NCI-H2081 treated with DMSO at 0.1 percent for 48 hours (cell line): ENCODE measurements around the gene RNU5B-1.

Source experiments
- DNase-seq: peaks from one replicate; lab custom pipeline; 2025; lab: John Stamatoyannopoulos, UW

The RNU5B-1 gene

DNA sequence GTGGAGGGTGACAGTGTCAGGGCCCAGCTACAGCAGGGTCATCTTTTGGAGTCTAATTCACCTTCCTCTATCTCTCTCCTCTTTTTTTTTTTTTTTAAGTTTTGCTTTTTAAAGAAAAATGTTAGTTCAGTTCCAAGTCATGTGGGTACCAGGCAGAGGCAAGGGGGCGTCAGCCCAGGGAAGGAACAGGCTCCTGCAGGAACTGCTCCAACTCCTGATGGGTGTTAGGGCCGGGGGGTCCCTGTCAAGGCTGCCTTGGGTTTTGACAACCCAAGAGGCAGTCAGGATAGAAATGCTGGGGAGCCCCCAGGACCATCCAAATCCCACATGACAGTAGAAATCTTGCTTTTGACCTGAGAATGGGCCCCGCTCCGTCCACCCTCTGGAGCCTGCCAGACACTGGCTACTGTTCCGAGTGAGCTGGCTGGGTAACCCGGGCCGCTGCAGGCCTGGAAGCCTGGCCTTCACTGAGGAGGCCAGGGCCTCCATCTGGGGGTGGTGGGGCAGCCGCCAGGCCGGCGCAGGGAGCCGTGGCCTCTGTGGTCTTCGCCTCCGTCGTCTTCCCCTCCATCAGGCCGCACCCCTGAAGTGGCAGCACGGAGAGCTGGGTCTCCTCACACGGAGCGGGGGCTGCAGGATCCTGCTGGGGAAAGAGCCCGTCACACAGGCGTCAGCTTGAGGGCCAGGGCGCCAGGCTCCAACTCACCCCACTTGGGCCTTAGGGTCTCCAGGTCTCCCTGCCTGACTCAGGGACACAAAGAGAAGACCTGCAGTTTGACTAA lies 24.2 kb downstream of the RNU5B-1 start:
- no peak for DNase-seq

- no peak for DNase-seq
Observed at GRCh38 chr15:65329288-65329983, 25.0 kb downstream of the RNU5B-1 start.

DNA sequence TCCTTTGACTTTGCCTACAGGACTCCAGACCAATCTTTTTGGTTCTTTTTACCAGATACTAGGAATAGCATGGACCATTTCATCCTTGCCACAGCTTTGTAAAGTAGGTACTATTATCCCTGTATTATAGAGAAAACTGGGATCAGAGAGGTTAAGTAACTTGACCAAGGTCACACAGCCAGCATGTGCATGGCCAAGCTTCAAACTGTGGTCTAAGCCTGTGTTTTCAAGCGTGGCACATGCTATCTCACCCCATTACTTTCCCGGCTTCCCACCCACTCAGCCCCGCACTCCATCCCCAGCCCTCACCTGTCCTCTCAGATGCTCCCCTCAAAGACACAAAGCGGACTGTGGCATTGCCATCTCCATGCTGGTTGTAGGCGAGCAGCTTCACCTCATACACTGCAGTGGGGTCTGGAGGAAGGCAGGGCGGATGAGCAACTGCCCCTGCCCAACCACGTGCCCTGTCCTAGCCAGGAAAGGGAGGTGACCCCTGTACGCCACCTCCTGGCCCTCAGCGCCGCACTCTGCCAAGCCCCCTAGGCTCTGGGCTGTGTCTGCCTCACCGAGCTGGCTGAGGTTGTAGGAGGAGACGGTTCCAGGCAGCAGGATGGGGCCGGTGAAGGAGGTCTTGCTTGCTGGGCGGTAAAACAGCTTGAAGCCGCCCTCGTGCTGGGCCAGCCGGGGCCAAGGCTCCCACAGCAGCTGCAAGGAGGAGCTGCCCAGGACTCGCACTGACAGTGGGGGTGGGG lies 25.7 kb downstream of the RNU5B-1 start:
- DNase-seq: no peak

- no peak for DNase-seq
Observed at GRCh38 chr15:65330934-65331645, 26.6 kb downstream of the RNU5B-1 start.

DNA sequence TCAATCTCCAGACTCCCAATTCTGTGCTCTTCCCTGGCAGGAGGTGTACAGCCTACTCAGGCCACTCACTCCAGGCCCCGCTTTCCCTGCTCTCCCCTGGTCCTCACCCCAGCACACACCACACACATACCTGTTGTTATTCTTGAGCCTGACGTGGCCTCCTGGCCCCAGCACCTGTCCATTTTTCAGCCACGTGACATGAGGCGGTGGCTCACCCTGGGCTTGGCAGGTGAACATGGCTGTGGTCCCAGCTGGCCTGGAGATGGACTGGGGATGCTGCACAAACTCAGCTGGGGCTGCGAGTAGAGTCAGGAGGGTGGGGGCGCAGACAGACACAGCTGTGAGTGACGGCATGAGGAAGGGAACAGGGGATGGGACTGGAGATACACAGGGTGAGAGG lies 27.3 kb downstream of the RNU5B-1 start:
- no peak for DNase-seq

DNA sequence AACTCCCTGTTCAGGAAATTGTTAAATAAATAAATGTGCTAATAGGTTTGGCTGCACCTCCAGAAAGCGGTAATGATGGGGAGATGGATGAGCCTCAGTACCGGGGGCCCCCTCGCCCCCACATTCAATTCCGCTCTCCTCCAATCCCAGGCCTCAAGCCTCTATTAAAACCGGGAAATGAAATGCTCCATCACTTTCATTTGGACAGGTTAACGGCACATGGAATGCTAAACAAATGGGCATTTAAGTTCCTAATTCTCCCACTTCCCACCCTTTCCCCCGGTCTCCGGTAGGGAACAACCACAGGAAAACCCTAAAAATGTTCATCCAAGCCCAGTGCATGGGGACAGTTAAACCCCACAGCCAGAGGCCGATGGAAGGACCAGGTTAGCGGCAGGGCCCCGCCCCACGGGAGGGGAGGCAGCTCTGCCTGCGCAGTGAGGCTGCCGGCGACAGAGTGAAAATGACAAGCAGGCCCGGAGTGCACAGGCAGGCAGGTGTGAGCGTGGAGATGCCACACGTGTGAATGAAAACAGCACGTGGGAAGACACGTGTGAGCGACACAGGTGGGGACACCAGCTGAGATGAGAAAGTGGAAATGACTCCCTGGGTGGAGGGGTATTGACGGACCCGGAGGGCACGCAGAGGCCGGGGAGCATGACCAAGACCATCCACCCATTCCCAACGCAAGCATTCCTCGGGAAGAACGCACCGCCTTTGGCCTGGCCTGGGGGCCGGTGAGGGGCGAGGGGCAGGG lies 28.1 kb downstream of the RNU5B-1 start:
- DNase-seq: no peak

- no peak for DNase-seq
Observed at GRCh38 chr15:65333148-65333820, 28.8 kb downstream of the RNU5B-1 start.

DNA sequence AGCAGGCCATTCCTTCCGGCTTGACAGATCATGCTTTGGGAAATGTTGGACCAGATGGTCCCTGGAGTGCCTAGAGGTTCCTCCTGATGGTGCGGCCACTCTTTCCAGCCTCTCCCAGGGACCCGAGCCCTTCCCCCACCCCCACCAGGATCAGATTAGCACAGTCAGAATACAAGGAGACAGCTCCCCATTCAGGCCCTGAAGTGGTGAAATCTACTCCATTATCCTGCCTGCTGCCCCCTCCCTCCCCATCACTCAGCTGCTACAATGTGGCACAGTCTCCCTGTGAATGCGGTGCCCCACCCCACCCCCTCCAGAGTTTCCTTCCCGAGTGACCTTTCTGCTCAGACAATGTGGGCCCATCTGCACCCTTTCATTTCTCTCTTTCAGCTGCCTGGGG lies 29.4 kb downstream of the RNU5B-1 start:
- no peak for DNase-seq

DNA sequence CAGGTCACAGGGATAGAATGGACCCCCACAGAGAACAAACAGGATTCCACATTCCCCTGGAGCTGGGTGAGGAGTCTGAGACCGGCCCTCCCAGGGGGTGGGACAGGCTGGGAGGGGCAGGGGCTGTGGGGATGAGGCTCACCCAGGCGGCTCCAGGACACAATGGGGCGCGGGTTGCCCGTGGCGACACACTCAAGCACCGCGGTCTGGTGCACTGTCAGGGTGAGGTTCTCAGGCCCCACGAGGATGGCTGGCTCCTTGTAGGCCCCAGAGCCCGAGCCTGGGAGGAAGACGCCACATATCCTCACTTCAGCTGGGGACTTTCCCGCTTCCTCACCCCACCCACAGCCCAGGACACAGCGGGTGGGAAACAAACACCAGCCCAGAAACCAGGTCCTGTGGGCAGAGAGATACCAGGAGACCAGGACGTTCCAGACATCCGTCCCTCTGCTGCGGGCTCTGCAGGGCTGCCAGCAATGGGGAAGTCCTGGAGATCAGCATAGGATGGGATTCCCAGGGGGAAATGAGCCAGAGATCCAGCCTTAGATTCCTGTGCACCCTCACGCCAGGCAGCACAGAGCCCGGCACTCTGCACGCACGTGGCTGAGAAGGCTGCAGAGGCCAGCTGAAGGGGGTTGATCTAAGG lies 30.2 kb downstream of the RNU5B-1 start:
- DNase-seq: no peak

- DNase-seq: no peak
Observed at GRCh38 chr15:65335278-65336055, 31.0 kb downstream of the RNU5B-1 start.

DNA sequence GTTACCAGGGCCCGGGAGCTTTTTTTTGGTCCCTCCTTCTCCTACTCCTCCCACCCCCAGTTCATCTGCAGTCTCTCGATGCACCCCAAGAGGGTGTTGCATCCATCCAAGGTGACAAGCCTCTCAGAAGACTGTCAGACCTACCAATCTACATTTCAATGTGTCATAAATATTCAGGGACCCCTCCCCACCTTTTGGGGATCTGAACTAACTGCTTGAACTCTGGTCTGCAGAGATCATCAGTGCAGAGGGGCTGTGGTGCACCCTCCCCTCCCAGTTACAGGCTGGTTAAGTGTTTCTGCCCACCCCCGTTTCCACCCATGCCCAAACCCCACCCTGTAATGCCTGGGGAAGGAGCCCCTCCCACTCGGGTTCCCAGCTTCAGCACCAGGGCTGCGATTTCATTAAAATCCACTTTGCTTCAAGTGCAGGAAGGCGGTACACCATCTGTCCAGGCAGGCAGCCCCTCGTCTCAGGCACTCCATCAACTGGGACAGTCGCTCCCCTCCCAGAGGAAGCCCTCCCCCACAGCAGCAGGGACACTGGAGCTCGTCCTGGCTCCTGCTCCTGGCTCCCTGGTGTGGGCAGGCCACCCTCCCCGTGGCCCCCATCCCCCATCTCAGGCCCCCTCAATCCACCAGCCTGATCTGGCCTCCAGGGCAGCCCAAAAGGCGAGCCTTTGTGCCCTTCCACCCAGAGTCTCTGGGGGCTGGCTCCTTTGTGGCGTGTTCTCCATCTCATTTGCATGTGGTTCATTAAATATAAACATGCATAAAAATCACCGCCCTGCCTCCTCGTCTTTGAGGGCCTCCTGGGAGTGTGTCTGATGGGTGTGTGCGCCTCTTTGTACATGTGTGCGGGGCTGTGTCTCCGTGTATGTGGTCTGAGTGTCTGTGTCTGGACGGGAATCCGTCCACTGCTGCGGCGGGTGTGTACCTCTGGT lies 32.3 kb downstream of the RNU5B-1 start:
- no peak for DNase-seq

GRCh38 chr15:65337436-65338070 lies 33.1 kb downstream of the RNU5B-1 start:
- DNase-seq: no peak

DNA sequence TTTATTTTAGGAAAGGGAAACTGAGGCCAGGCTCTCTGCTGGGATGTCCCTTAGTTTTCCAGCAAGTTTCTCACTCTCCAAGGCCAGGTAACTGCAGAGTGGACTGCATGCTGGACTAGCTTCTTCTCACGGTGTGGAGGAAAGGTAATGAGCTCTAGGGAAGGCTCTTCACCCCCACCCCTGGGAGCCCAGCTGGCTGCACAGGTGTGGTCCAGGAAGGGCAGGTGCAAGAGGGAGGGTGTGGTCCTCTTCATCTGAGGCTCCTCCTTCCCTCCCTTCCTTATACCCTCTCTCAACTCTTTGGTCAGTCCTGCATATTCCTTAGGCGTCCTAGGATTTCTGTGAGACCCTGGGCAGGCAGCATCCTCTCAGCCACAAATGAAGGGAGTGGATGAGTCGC lies 33.9 kb downstream of the RNU5B-1 start:
- no peak for DNase-seq

DNA sequence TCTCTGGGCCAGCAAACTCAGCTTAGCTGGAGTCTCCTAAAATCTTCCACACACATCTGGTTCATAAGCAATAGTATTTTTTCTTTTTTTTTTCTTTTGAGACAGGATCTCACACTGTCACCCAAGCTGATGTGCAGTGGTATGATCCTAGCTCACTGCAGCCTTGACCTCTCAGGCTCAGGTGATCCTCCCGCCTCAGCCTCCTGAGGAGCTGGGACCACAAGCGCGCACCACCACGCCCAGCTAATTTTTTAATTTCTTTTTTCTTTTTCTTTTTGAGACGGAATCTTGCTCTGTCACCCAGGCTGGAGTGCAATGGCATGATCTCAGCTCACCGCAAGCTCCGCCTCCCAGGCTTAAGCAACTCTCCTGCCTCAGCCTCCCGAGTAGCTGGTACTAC lies 34.3 kb downstream of the RNU5B-1 start:
- no peak for DNase-seq

DNA sequence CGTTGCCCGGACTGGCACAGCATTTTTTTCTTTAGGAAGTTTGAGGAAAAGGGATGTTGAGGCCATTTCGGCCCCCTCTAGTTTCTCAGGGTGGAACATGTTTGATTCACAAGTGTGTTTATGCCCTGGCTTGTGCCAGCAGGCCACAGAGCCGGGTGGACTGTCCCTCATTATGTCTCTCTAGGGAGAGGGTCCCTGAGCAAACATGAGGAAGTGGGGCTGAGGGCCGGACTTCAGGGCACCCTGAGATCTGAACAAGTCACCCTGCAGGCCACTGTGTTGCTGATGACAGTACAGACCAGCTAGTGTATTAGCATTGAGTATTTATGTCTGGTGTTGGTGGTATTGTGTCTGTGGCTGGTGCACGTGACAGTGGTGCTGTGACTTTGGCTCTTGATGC lies 34.9 kb downstream of the RNU5B-1 start:
- no peak for DNase-seq

GRCh38 chr15:65339920-65340319 lies 35.4 kb downstream of the RNU5B-1 start:
- DNase-seq: no peak

GRCh38 chr15:65342493-65342892 lies 38.0 kb downstream of the RNU5B-1 start:
- no peak for DNase-seq

- no peak for DNase-seq
Observed at GRCh38 chr15:65343374-65343981, 39.0 kb downstream of the RNU5B-1 start.
